ENCODE data around the gene ELFN1.

GRCh38 chr7:1702652-1703051, 32.6 kb downstream of the ELFN1 start:
- TF ChIP-seq CTCF (IDR thresholded peaks at IDR 0.05; ENCODE audit: borderline replicate concordance, extremely low read depth, low read length, poor library complexity, severe bottlenecking), result no peak
- no peak for TF ChIP-seq EZH2 (IDR thresholded peaks at IDR 0.05; ENCODE audit: borderline replicate concordance, low read depth, low read length, severe bottlenecking)

Measured in DND-41 (cell line).